HG03342 (cell line): ENCODE data around the gene TMCC2.

Experiments used
- ATAC-seq: cut with Tn5 transposase; IDR thresholded peaks from one replicate; pipeline ENCODE4 v1.9.1; 2021; ENCODE audit warnings: mild to moderate bottlenecking, moderate library complexity; ENCODE audit not compliant: unreplicated experiment

Gene TMCC2

DNA sequence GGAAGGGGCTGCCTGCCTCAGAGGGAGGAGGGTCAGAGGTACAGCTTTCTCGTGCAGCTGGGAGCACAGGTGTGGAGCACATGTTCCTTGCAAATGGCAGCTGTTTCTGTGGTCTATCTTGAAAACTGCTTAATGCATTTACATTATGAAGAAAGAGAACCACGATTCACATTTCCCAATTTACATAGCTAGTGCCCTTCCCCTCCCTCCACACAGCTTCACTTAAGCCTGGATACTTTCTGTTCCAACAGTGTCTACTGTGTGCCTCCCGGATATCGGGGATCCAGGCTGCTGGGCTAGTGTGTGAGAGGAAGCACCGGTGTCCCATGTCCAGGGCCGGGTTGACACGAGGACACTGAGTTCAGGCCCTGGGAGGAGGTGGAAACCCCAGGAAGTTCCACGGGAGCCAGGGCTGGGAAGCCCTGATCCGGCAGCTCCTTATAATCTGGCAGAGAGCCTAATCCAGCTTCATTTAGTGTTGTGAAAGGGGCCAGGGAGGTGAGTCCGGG, 31.6 kb downstream of the TMCC2 start:
- ATAC-seq = no peak

DNA sequence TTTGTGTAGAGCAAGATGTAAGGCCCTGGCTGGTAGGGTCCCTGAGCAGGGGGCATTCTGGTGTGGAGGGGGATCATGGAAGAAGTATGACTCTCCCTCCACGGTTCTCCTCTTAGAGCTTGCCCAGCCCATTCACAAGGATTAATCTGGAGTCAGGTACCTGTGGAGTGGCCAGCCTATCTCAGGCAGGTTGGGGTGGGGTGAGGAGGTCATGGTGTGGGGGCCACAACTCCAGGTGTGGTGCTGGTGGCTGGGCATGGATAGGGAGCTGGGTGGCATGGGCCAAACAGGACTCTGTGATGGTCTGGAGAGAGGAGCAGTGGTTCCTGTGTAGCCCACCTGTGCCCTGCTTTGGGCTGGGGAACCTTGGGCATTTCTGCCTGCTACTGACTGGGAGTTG, 32.3 kb downstream of the TMCC2 start:
- no peak for ATAC-seq

DNA sequence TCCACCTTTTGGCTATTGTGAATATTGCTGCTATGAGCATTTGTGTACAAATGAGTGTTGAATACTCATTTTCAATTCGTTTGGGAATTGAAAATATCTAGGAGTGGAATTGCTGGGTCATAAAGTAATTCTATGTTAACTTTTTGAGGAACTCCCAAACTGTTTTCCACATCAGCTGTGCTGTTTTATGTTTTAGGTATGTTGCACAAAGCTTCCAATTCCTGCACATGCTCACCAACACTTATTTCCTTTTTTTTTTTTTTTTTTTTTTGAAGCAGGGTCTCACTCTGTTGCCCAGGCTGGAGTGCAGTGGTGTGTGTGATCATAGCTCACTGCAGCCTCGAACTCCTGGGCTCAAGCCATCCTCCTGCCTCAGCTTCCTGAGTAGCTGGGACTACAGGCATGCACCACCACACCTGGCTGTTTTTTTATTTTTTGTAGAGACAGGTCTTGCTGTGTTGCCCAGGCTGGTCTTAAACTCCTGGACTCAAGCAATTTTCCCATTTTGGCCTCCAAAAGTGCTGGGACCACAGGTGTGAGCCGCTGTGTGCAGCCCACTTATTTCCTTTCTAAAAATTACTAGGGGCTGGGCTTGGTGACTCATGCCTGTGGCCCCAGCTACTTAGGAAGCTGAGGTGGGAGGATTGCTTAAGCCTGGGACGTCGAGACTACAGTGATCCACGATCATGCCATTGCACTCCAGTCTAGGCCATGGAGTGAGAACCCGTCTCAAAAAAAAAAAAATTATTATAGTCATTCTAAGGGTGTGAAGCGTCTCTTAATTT, 33.4 kb downstream of the TMCC2 start:
- no peak for ATAC-seq

DNA sequence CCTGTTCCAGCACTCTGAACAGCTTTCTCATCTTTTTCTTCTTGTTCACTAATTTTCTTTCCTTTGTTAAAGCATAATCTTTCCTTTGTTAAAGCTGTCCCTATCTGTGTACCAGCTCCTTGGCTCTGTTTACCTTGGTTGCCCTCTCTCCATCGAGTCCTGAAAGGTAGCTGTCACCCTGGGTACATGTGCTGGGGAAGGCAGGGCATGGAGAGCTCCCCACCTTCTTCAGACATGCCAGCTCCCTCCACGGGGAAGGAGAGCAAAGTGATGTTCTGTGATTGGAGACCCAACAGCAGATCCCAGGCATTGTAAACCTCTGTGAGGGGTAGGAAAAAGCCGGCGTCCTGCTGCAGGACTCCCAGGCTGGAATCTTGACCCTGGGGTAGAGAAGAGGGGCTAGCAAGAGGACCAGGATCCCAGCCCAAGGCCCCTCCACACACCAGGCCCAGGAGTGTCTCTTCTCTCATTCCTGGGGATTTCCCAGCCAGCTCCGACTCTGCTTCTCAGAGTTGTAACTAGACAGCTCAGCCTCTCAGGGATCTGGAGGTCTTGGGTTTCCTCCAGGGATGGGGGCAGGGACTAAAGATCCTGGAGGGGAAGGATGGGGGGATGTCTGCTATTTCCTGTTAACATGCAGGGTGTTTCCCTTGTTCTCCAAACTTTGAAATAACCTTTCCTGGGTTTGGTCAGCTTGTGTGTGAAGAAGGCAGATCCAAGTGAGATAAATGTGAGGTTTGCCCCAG, 34.4 kb downstream of the TMCC2 start:
- no peak for ATAC-seq

DNA sequence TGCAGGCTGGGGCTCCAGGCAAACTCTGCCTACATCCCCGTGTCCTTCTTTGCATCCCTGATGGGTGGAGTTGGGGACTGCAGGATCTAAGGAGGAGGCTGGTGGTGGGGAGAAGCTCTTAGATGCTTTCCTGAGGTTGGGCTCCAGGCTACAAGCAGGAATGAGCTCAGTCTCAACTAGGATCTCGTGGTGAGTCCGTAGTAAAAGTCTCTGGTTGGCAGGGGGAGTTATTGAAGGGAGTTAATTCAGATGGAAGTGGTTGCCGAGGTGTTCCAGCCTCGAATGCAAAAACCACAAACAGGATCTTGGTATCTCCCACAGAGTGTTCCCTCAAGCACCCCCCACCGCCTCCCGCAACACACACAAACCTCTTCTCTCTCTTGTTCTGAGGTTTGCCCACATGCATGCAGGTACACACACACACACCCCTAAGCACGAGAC, 35.0 kb downstream of the TMCC2 start:
- ATAC-seq = no peak

DNA sequence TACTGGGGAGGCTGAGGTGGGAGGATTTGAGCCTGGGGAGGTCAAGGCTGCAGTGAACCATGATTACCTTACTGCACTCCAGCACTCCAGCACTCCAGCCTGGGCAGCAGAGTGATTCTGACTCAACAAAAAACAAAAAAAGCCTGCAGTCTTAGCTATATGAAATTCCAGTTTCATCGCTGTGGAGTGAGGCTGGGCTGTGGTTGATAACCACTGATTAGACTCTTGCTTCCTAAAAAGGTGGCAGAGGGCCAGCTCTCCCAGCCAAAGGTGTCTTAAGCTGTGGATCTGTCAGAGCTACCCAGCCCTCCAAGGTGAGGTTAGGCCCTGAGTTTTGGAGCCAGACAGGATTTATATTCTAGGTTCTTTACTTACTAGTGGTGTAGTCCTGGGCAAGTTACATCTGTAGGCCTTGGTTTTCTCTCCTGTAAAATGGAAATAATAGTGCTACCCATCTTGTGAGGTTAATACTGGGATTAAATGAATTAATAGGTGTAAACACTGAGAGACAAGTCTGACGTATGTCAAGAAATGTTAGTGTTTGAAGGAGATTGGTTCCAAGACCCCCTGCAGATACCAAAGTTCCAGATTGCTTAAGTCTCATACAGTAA, 35.9 kb downstream of the TMCC2 start:
- ATAC-seq = no peak

DNA sequence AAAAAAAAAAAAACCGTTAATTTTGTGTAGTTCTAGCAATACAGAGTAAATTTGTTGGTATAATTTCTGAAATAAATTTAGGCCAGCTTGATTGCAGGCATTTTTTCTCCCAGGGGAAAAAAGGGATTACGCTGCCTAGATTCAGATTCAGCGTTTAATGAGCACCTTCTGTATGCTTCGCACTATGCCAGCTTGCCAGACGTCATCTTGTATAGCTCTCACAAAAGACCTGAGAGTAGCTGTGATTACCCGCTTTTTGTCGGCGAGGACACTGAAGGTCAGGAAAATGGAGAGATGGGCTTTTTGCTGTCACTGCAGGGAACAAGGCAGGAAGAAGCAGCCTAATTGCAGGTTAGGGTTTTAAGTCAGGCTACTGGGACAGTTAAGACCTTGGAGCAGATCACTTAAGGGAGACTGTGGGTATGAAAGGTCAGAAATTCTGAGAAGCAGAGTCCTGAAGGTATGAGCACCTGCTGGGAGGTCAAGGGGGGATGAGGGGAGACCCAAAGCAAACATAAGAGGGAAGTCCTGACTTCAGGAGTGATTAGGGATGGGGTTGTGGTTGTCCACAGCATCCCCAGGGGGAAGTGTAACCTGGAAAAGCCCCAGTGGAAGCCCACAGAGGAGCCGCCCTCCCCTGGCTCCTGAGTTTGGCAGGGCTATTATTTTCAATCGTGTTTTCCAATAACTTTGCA, 39.0 kb downstream of the TMCC2 start:
- ATAC-seq = no peak

DNA sequence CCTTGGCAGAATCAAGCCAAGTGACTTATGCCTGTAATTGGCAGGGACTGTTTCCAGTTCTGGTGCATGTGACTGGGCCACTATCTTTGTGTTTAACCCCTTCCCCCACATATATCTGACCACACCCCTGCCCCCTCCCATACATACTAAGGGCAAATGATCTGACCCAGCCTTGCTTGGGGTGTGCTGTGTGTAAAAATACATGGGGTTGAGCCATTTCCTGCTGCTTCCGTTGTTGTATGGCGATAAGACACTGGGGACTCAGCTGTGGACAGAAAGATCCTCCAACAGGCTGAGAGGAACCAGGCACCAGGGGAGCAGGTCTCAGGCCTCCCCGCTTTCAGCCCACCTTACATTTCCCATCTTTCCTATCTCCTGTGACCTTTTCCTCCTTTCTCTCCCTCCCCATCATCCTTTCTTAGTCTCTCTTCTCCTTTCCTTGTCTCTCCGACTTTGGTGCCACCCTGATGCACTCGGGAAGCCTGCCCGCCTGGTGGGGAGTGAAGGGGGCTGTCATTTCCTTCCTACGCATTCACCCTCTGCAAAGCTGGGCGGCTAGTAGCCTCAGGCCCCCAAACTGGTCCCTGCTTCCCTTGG, 39.7 kb downstream of the TMCC2 start:
- no peak for ATAC-seq

DNA sequence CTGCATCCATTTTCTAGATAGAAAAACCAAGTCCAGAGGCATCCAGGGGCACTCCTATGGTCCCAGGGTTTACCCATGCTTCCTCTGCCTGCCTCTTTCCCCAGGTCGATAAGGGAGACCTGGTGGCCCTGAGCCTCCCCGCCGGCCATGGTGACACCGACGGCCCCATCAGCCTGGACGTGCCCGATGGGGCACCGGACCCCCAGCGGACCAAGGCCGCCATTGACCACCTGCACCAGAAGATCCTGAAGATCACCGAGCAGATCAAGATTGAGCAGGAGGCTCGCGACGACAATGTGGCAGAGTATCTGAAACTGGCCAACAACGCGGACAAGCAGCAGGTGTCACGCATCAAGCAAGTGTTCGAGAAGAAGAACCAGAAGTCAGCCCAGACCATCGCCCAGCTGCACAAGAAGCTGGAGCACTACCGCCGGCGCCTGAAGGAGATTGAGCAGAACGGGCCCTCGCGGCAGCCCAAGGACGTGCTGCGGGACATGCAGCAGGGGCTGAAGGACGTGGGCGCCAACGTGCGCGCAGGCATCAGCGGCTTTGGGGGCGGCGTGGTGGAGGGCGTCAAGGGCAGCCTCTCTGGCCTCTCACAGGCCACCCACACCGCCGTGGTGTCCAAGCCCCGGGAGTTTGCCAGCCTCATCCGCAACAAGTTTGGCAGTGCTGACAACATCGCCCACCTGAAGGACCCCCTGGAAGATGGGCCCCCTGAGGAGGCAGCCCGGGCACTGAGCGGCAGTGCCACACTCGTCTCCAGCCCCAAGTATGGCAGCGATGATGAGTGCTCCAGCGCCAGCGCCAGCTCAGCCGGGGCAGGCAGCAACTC, 41.3 kb downstream of the TMCC2 start:
- ATAC-seq = no peak

DNA sequence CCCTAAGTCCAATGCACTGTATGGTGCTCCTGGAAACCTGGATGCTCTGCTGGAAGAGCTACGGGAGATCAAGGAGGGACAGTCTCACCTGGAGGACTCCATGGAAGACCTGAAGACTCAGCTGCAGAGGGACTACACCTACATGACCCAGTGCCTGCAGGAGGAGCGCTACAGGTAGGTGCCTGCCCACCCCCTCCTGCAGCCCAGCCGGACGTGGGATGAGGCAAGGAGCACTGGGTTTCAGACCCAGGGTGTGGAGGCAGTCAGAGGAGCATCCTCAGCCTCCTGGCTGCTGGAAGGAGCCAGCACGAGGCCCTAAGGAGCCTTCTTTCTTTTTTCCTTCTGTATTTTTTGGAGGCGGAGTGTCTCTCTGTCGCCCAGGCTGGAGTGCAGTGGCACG, 42.0 kb downstream of the TMCC2 start:
- no peak for ATAC-seq

DNA sequence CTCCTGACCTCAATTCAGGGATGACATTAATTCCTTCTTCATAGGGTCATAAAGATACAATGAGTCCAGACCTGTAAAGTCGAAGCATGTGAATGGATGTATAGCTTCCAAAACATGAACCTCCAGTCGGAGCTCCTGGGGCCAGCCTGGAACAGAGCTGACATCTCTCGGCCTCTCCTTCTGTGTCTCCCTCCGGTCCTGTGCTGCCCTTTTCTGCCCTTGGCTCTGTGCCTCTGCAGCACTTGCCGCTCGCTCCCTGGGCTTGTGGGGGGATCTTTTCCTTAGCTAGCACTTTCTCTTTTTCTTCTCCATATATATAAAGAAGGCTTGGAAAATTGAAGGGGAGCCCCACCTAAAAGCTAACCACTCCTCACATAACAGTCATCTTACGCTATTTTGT, 42.5 kb downstream of the TMCC2 start:
- ATAC-seq = no peak

DNA sequence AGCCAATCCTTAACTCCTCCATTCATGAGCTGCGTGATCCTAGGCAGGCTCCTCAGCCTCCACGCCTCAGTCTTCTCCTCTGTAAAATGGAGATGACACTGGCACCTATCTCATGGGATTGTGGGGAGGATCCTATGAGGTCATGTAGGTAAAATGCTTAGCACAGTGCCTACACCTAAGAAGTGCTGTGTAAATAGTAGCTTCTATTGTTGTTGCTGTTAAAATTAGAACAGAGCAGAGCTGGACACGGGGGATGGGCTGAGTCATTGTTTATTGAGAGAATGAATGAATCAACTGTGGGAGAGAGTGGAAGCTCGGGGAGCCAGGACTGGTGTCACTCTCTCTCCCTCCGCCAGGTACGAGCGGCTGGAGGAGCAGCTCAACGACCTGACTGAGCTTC, 43.0 kb downstream of the TMCC2 start:
- ATAC-seq = no peak

DNA sequence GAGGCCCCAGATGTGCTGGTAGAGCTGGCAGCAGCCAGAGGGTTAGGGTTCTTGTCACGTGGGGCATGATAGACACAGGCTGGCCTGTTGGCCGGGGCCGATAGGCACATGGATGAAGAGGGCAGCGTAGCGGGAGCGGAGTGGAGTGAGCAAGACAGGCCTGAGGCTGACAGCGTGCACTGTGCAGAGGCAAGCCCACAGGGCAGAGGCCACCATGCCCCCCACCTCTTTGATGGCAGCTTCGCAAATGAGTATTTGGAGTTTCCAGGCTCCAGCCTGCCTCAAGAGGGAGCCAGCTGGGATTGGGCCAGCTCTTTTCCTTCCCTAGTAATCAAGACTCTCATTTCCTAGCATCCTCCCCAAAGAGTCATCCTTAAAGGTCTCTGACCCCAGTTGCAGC, 43.5 kb downstream of the TMCC2 start:
- no peak for ATAC-seq

DNA sequence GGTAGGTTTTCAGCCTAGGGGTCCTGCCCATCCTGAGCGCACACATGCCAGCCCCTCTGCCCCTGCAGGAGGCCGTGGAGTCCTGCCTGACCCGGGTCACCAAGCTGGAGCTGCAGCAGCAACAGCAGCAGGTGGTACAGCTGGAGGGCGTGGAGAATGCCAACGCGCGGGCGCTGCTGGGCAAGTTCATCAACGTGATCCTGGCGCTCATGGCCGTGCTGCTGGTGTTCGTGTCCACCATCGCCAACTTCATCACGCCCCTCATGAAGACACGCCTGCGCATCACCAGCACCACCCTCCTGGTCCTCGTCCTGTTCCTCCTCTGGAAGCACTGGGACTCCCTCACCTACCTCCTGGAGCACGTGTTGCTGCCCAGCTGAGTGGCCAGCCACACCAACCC, 44.0 kb downstream of the TMCC2 start:
- no peak for ATAC-seq

DNA sequence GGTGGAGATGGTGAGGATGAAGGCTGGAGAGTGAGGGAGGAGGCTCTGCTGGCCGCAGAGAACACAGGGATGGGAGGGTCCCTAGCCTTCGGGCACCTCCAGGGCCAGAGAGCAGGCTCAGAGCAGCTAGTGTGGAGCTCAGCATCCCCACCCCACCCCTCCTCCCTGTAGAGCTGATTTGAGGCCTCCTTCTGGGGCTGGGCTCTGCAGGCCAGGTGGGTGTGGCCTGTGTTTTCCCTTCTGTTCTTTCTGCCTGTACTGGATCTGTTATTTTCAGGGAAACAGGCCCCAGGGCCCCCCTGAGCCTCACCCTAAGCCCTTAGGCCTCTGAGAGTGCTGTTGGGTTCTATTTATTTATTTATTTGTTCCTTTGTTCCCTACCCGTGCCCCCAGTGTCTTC, 44.8 kb downstream of the TMCC2 start:
- ATAC-seq = no peak

DNA sequence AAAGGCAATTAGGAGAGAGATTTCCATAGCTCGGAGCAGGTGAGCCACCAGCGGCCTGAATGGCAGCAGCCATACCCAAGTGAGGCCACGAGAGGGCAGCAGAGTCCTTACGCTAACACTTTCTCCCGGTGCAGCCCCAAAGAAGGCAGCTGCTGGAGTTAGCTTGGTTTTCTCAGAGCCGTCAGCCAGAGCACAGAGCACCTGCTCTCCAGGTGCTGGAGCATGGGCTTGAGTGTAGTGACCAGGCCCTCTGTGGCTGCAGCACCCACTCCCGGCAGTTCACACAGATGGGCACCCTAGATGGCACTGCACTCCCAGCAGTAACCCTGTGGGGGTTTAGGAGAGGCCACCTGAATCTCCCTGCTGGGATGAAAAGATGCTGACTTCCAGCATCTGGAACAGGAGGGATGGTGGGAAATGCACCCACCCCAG, 45.8 kb downstream of the TMCC2 start:
- ATAC-seq = peak; percentile 84

DNA sequence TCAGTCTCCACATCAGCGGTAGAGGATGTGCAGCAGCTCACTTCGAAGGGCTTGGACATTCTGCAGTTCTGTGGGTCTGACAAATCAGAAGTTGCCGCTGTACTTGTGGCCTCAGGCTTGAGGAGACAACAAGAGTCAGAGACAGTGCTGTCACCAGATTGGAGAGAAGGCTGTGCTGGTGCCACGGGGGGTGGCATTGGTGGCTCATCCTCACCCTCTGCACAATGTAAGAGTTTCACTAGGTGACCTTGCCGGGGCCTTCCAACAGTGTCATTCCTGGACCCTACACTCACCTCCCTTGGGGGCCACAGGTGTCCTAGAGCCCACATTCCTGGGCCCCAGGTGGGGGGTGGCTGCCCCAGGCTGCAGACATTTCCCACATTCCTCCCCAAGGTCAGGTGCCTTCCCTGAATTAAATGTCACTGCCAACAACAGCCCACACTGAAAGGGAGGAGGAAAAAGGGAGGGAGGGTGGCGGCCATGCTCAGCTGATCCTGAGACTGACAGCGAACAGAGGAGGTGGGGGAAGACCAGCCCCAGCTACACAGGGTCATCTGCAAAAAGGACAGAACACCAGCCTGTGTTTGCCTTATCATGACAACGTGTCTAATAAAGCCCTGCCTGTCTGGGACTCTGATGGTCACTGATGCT, 46.4 kb downstream of the TMCC2 start:
- no peak for ATAC-seq

DNA sequence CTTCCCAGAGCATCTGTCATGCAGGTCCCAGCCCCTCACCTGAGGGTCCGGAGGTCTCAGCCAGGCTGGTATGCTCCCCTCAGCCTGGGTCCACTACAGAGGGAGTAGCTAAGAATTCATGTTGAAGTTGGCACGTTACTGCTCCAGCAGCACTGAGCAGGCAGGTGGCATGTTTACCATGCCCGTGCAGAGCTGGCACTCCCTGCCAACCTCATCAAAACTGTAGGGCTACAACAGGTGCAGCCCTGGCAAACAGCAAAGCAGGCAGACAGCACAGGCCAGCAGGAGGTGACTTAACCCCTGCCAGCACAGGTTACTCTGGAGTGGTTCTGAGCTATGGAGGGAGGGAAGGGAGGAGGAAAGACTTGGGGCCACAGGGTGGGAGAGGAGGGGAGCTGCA, 47.4 kb downstream of the TMCC2 start:
- no peak for ATAC-seq

DNA sequence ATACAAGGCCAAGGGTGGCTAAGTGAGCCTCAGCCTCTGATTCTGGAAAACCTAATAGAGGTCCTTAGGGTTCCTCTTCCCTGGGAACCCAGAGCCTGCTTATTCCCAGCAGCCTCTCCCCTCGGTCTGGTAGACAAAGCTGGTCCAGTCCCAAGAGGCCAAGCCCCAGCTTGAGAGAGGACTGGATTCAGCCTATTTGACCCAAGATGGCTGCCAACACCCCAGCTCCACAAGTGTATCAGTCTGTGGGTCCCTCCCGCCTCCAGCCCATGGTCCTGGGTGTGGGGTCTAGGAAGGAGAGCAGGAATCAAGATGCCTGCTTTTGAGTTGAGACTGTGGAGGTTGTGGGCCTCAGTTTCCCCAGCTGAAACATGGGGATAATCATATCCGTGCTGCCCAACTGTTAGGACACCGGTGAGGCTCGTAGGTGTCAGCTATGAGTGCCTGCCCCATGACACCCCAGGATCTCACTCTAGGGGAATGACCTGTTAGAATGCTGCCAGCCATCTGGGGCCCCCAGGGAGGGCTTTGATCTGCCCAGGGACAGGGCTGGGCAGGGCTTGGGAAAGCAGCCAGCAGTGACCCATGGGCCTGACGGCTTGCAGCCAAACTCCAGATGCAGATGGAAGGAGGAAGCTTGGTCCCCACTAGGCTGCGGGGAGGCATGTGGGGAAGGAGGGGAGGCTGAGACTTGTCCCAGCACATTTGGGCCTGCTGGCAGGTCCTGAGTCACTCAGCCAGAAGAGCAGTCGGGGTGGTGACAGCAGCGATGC, 48.4 kb downstream of the TMCC2 start:
- no peak for ATAC-seq
